Heart left ventricle (tissue), 13 donors: Measurements from ENCODE around the gene AP4E1.

Experiments used
- POLR2A ChIP-seq, 2 donors: fragments of 450-650 bp; IDR thresholded peaks; one replicate each; pipeline ENCODE4 v1.6.1; 2017; ENCODE audit warnings: antibody characterized with exemption in 2 of 2, mild to moderate bottlenecking in 2 of 2, moderate library complexity in 2 of 2
- TF ChIP-seq, protein P1 (sequence below), 12 donors: fragments of 200-600 bp; sonication (generic) in 4 of 12; IDR thresholded peaks; one replicate each; pipeline versions ENCODE4 v1.5.0 to v1.8.0; 2018 to 2022; ENCODE audit warnings: antibody characterized with exemption in 12 of 12, mild to moderate bottlenecking in 5 of 12
- donor health status: ischemic (EF 13 %, LVEDD 7.1; RV severe dilation, severe dysfunction).
- donor health status: DM: no; HTN: yes; CAD: no.
- donor health status: DM: no; HTN: no; CAD: no.
- donor health status: ischemic (EF 25% LVEDD 6.9; RV normal size, moderate dysfunction).
- donor health status: ischemic (EF 25% LVEDD 5.7; RV mildly dilated, moderate dysfunction).
- donor health status: ischemic (EF 35%, LVEDD 5.7; RV mildly dilated, moderate dysfunction).
- donor health status: nonischemic (EF 11% LVEDD 7.7; RV severe dilation, severe dysfunction).
- donor health status: DM: yes; HTN: yes; CAD: no.
- donor health status: PGD.
- donor health status: ischemic (EF 29% LVEDD 5.4; RV normal size, mild dysfunction).
- donor health status: nonischemic (EF 23%, LVEDD 6.1; RV moderate dilation, normal function).

- TF ChIP-seq, protein P1, sequence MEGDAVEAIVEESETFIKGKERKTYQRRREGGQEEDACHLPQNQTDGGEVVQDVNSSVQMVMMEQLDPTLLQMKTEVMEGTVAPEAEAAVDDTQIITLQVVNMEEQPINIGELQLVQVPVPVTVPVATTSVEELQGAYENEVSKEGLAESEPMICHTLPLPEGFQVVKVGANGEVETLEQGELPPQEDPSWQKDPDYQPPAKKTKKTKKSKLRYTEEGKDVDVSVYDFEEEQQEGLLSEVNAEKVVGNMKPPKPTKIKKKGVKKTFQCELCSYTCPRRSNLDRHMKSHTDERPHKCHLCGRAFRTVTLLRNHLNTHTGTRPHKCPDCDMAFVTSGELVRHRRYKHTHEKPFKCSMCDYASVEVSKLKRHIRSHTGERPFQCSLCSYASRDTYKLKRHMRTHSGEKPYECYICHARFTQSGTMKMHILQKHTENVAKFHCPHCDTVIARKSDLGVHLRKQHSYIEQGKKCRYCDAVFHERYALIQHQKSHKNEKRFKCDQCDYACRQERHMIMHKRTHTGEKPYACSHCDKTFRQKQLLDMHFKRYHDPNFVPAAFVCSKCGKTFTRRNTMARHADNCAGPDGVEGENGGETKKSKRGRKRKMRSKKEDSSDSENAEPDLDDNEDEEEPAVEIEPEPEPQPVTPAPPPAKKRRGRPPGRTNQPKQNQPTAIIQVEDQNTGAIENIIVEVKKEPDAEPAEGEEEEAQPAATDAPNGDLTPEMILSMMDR (IDR thresholded peaks at IDR 0.05): no peak
- TF ChIP-seq POLR2A (IDR thresholded peaks at IDR 0.05): no peak
Measured at GRCh38 chr15:50881121-50882048, 27.1 kb upstream of the AP4E1 start.
